ENCODE measurements around the gene PKP4.

The PKP4 gene

GRCh38 chr2:158599609-158600008 lies 142.9 kb downstream of the PKP4 start:
- no peak for DNase-seq

GRCh38 chr2:158600155-158600802 lies 143.5 kb downstream of the PKP4 start:
- peak; percentile 93 for DNase-seq

DNA sequence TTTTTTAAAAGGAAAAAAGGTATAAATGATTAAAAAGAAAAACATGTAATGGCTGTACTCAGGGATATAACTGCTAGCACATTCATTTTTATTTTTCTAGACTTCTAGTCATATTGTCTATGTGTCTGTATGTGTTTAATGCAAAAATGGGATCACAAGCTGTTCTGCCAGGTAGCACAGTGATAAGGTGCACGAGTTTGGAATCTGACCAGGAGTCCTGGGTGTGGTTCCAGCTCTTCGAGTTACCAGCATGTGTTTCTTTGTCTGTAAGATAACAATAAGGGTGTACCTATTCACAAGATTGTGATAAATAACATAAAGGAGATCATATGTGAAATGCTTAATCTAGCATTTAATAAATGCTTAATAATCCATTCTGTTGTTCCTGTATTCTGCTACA lies 145.3 kb downstream of the PKP4 start:
- no peak for DNase-seq

DNA sequence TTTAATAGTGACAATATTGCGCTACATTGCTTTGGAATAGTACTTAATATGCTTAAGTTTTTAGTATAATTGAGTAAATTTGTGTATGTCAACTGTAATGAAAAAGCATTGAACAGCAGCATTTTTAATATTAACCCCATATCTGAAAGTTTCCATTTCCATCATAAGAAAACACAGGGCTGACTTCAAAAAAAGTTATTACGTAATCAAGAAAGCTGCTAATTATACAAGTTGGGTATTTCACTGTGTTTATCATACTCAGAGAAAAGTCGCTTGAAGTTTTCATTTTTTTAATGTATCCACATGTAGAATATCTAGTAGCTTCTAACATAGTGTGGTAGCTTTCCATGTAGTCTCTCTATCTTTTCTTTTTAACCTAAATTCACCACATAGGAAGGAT lies 146.5 kb downstream of the PKP4 start:
- no peak for DNase-seq

DNA sequence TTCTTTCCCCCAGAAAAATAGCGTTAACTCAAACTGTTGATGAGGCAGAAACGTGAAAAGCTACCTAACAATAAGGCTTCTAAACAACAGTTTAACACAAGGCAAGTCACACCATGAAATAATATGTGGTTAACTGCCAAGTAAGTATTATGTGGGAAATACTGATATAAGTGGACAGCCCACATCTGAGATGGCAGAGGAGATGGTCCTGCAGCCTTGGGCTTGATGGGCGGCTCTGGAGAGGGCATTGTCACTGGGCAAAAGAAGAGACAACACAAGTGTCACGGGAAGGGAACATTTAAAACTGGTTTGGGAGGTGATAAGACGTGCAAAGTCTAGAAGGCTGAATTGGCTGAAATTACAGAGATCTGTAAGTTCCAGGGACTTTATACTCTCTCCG lies 147.2 kb downstream of the PKP4 start:
- no peak for DNase-seq

DNA sequence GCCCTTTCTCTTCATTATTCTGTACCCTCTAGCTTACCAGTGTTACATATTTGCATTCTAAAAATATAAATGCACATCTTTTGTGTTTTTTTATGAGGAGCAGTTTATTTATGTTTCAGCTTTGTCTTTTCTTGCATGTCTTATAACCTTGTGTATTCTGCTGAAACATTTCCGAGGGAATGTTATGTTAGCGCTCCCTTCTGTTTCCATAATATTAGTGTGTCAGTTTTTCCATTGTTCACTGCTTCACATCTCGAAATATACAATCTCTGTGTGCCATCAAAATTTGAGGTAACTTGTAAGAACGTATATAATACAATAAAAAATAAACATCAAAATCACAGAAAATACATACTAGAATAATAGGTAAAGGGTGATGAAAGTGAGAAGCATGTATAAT lies 153.3 kb downstream of the PKP4 start:
- DNase-seq = no peak

DNA sequence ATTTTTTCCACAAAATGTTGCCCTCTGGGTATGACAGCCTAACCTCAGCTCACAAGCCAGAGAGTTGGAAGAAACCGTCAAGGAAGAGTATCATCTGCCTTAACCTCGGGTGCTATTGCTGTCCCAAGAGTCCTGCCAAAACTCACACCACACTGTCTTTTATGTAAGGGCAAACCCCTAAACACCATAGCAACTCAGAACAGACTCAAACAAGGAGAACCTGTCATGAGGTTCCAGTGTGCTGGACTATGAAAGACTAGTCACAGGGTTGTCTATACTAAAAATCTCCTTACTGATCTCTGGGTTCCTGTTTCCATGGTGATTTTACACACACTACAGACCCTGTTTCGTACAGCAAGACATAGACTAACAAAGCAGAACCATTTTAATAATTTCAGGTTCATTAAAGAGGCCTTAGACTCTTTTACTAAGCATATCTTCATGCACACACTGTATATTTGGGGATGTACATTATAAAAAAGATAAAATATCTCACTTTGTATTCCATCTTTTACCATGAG lies 159.8 kb downstream of the PKP4 start:
- DNase-seq = no peak

DNA sequence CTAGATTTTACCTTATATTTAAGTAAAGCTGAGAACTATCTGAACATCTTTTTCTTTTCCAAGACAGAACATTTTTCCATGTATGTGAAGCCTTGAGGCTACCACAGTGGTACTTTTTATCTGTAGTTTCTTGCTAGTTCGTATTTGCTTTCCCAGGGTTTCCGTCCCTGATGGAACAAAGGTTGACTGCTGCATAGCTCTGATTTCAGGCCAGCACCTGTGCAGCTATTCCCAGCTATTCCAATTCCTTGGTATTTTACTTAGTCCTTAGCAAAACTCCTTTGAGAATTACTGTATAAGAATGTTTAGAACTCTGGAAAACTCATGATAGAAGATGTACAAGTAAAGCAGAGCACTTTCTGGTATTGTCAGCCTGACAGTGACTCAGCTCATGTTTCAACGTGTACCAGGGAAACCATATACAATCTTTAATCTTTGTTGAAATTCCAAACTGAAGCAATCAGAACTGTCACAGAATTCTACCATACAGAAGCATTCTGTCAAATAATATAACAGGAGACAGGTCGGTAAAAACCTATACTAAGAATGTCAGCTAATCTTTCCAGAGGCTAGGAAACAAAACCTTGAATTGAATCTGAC lies 162.2 kb downstream of the PKP4 start:
- DNase-seq = peak; percentile 6

GRCh38 chr2:158619496-158619895 lies 162.7 kb downstream of the PKP4 start:
- DNase-seq = peak; percentile 37

- DNase-seq = no peak
Measured at GRCh38 chr2:158620656-158621055, 163.9 kb downstream of the PKP4 start.

- no peak for DNase-seq
Measured at GRCh38 chr2:158624071-158624667, 167.4 kb downstream of the PKP4 start.

DNA sequence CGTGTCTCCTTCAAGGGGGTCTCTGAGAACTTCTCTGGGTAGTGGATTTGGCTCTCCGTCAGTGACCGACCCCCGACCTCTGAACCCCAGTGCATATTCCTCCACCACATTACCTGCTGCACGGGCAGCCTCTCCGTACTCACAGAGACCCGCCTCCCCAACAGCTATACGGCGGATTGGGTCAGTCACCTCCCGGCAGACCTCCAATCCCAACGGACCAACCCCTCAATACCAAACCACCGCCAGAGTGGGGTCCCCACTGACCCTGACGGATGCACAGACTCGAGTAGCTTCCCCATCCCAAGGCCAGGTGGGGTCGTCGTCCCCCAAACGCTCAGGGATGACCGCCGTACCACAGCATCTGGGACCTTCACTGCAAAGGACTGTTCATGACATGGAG lies 168.2 kb downstream of the PKP4 start:
- no peak for DNase-seq

DNA sequence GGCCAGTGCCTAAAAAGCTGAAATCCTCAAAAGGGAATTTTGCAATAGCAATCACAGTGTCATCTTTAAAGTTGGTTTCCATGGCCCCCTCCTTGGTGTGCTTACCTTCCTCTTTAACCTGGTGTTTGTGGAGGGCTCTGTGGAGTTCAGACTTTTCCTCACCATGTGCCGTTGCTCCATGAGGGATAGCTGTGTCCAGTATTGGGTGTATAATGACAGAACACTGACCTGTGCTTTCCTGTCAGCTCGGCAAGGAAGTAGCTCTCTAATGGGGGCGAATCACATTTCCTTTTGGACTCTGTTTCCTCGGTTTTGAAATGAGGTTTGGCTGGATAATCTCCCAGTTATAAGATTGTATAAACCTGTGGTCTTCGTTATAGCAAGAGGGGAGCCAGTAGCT lies 172.4 kb downstream of the PKP4 start:
- DNase-seq = no peak

- no peak for DNase-seq
Measured at GRCh38 chr2:158633261-158633660, 176.5 kb downstream of the PKP4 start.

GRCh38 chr2:158634627-158635026 lies 177.9 kb downstream of the PKP4 start:
- DNase-seq = no peak

- no peak for DNase-seq
Measured at GRCh38 chr2:158635961-158636601, 179.3 kb downstream of the PKP4 start.

- no peak for DNase-seq
Measured at GRCh38 chr2:158637357-158637756, 180.6 kb downstream of the PKP4 start.

DNA sequence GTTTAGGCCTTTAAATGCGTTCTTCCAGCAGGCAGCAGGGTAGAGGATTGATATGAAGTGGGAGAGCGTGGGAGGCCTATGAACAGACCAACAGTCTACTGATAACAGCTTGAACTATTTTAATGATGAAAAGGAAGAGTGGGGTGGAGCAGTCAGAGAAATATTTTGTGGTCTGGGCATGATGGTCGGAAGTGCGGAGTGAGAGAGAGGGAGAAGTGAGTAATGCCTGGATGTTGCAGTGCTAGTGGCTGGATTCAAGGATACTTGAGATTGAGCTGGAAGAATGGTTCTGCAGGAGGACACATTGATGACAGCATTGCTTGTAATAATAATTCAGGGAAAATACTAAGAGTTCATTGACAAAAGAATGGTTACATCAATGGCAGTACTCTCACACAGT lies 187.4 kb downstream of the PKP4 start:
- peak; percentile 89 for DNase-seq

GRCh38 chr2:158645299-158645698 lies 188.5 kb downstream of the PKP4 start:
- no peak for DNase-seq

DNA sequence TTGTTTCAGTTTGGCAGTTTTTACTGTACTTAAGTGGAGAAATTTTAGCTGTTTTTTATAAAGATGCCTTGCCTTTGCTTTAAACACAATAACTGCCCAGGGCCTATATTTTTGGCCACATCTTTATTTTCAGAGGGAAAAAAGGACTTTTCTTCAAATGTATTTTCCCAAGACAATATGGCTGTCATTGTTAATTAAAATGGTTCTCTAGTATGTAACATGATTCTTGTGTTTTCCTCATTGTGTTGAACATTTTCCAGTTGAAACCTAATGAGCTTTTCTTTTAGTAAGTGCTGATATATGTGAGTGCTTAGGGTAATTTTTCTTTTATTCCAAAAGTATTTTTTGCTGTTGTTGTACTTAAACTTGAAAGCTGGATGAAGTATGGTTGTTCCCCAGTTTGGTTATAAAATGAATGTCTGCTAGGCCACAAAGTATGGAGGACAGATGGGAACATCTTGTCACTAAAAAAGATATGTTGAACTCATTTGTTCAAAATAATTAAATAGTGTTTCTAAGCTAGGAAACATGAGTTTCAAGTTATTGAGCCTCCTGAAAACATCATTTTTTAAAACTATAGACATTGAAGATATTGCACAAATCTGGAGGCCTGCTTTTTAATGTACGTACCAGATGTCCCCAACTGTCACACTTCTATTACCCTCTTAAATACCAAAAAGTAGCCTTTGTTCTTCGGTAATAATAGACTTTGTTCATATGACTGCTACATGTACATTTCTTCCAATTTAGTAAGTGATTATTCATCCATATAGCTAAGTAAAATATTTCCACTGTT lies 190.9 kb downstream of the PKP4 start:
- DNase-seq = no peak

- DNase-seq = no peak
Measured at GRCh38 chr2:158649846-158650245, 193.1 kb downstream of the PKP4 start.

- DNase-seq = no peak
Measured at GRCh38 chr2:158650646-158651357, 194.1 kb downstream of the PKP4 start.

Measured in fibroblast of skin of right biceps (primary cell).